HepG2 (cell line): ENCODE results near the gene FBF1. TPM values are rescaled to one million over a fixed set of nuclear protein-coding genes. Genes with fewer than 3 reads are reported as not detected.
A peak's percentile ranks its signal among the peaks of the same experiment; 100 is the strongest.

ENCODE experiments used
- ASH2L ChIP-seq: fragments of 300-600, 200-600 bp; sonication (generic); IDR thresholded peaks from 2 replicates; pipeline ENCODE4 v1.7.0; 2017; ENCODE audit warnings: low read depth, mild to moderate bottlenecking, moderate library complexity, mixed read lengths, low read length; ENCODE audit not compliant: insufficient read length
- CBX5 ChIP-seq: sonication (generic); formaldehyde crosslinking; IDR thresholded peaks from 2 replicates; pipeline ENCODE4 v1.4.0; 2020; ENCODE audit warnings: missing genetic modification reagents, borderline replicate concordance
- CCDC6 ChIP-seq: sonication (generic); formaldehyde crosslinking; IDR thresholded peaks from 2 replicates; pipeline ENCODE4 v1.8.1; 2022; ENCODE audit warnings: mild to moderate bottlenecking, missing genetic modification reagents, moderate library complexity
- CHD2 ChIP-seq: IDR thresholded peaks from 2 replicates; pipeline ENCODE4 v1.6.1; 2011; ENCODE audit warnings: low read depth, low read length, improper control_type of control experiment
- DMAP1 ChIP-seq: IDR thresholded peaks from 2 replicates; pipeline ENCODE4 v1.6.1; 2016
- E2F2 ChIP-seq: sonication (generic); formaldehyde crosslinking; IDR thresholded peaks from 2 replicates; pipeline ENCODE4 v1.4.0; 2020; ENCODE audit warnings: missing genetic modification reagents, borderline replicate concordance
- KLF12 ChIP-seq: sonication (generic); formaldehyde crosslinking; IDR thresholded peaks from 2 replicates; pipeline ENCODE4 v1.4.0; 2020; ENCODE audit warnings: missing genetic modification reagents, borderline replicate concordance
- MBD4 ChIP-seq: IDR thresholded peaks from 2 replicates; pipeline ENCODE4 v1.6.1; 2012; ENCODE audit warnings: low read length, inconsistent platforms, borderline replicate concordance
- NFE2 ChIP-seq: sonication (generic); formaldehyde crosslinking; IDR thresholded peaks from 2 replicates; pipeline ENCODE4 v1.4.0; 2020; ENCODE audit warnings: missing genetic modification reagents
- NFKBIZ ChIP-seq: IDR thresholded peaks from 2 replicates; pipeline ENCODE4 v1.6.1; 2018; ENCODE audit warnings: missing genetic modification reagents, missing compliant biosample characterization
- NR0B2 ChIP-seq: sonication (generic); formaldehyde crosslinking; IDR thresholded peaks from 2 replicates; pipeline ENCODE4 v1.4.0; 2020; ENCODE audit warnings: mild to moderate bottlenecking, missing genetic modification reagents
- RAD51 ChIP-seq: fragments of 450-650 bp; IDR thresholded peaks from 2 replicates; pipeline ENCODE4 v1.6.1; 2016; ENCODE audit warnings: borderline replicate concordance
- SIX4 ChIP-seq: sonication (generic); formaldehyde crosslinking; IDR thresholded peaks from 2 replicates; pipeline ENCODE4 v1.4.0; 2020; ENCODE audit warnings: missing genetic modification reagents
- TEAD2 ChIP-seq: sonication (generic); formaldehyde crosslinking; IDR thresholded peaks from 2 replicates; pipeline ENCODE4 v1.9.0; 2021; ENCODE audit warnings: missing genetic modification reagents
- ZBTB10 ChIP-seq: sonication (generic); formaldehyde crosslinking; IDR thresholded peaks from 2 replicates; pipeline ENCODE4 v1.4.0; 2020; ENCODE audit warnings: missing genetic modification reagents, borderline replicate concordance
- ZMYM2 ChIP-seq: sonication (generic); formaldehyde crosslinking; IDR thresholded peaks from 2 replicates; pipeline ENCODE4 v1.8.0; 2022; ENCODE audit warnings: mild to moderate bottlenecking, missing genetic modification reagents
- ZNF30 ChIP-seq: sonication (generic); formaldehyde crosslinking; IDR thresholded peaks from 2 replicates; pipeline ENCODE4 v1.5.0; 2020; ENCODE audit warnings: mild to moderate bottlenecking, missing genetic modification reagents
- ZNF605 ChIP-seq: sonication (generic); formaldehyde crosslinking; IDR thresholded peaks from 2 replicates; pipeline ENCODE4 v1.8.0; 2022; ENCODE audit warnings: mild to moderate bottlenecking, missing genetic modification reagents
- ZNF749 ChIP-seq: sonication (generic); formaldehyde crosslinking; IDR thresholded peaks from 2 replicates; pipeline ENCODE4 v1.8.0; 2022; ENCODE audit warnings: mild to moderate bottlenecking, missing genetic modification reagents, moderate library complexity, borderline replicate concordance
- ZNF766 ChIP-seq: sonication (generic); formaldehyde crosslinking; IDR thresholded peaks from 2 replicates; pipeline ENCODE4 v1.5.0; 2020; ENCODE audit warnings: missing genetic modification reagents, borderline replicate concordance
- ZNF788 ChIP-seq: sonication (generic); formaldehyde crosslinking; IDR thresholded peaks from 2 replicates; pipeline ENCODE4 v1.5.0; 2020; ENCODE audit warnings: mild to moderate bottlenecking, missing genetic modification reagents, borderline replicate concordance
- ZUFSP ChIP-seq: sonication (generic); formaldehyde crosslinking; IDR thresholded peaks from 2 replicates; pipeline ENCODE4 v1.9.0; 2021; ENCODE audit warnings: missing genetic modification reagents, mild to moderate bottlenecking, borderline replicate concordance
- polyA plus RNA-seq, 8 experiments: library from polyadenylated mRNA; depleted of rRNA in 3 of 8; stranded (reverse) in 7 of 8; unstranded in 1 of 8; fragments of >200 nt; fragmentation: Illumina TruSeq in 4 of 8; extraction: Trizol in 4 of 8; gene quantifications; 2 replicates each; pipeline versions ENCODE4 v1.2.1 to v1.2.3, GENCODE V29; 2011 to 2016; ENCODE audit warnings: low read depth in 4 of 8, missing spikeins in 1 of 8, mixed read lengths in 1 of 8; ENCODE audit not compliant: insufficient read depth in 1 of 8
- total RNA-seq, 5 experiments: library from RNA; depleted of rRNA; stranded (reverse); fragments of >200 nt; fragmentation: Illumina TruSeq; extraction: Trizol; gene quantifications; 2 replicates each; pipeline ENCODE4 v1.2.3, GENCODE V29; 2016; ENCODE audit warnings: low read depth in 1 of 5
- TF ChIP-seq, protein P1 (sequence below): sonication (generic); formaldehyde crosslinking; IDR thresholded peaks from 2 replicates; pipeline ENCODE4 v1.5.1; 2020; ENCODE audit warnings: missing genetic modification reagents, mild to moderate bottlenecking, borderline replicate concordance

Gene FBF1
- total and polyA plus RNA-seq, 2 of the 13 experiments (the other 11 are each of a cell fraction or from before 2014, with no cell fraction given): 2.4 to 8.1 TPM

DNA sequence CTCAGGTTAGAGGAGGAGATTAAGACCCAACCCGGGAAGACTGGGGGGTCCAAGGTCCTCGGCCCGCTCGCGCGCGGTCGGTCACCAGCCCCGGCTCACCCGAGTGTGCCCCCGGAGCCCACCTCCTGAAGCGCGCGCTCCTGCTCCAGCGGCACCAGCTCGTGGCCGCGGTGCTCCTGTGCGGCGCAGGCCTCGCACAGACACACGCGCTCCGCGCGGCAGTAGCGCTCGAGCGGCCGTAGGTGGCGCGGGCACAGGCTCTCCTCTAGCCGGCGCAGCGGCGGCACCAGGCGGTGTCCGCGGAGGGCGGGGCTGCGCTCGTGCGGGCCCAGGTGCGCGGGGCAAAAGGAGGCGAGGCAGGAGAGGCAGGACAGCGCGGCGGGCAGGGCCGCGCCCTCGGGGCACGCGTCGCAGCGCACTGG lies 63.1 kb downstream of the FBF1 start (continued):
- TF ChIP-seq DMAP1 (no peak; the same call in 1 of the 2 replicates), ZNF30 (CRISPR knock-in tag) (no peak), ZMYM2 (CRISPR knock-in tag) (no peak), ZNF605 (no peak), ZNF788 (CRISPR knock-in tag) (no peak), KLF12 (CRISPR knock-in tag) (peak; percentile 36; the same call in 1 of the 2 replicates), CHD2 (no peak), TEAD2 (CRISPR knock-in tag) (peak; percentile 78; the same call in 1 of the 2 replicates), NR0B2 (peak; percentile 83), ZBTB10 (CRISPR knock-in tag) (peak; percentile 83), CCDC6 (CRISPR knock-in tag) (peak; percentile 79; the same call in 1 of the 2 replicates), NFKBIZ (CRISPR knock-in tag) (no peak), NFE2 (no peak), ASH2L (no peak), E2F2 (CRISPR knock-in tag) (peak; percentile 94), RAD51 (no peak), ZNF749 (CRISPR knock-in tag) (peak; percentile 77; the same call in 1 of the 2 replicates), CBX5 (CRISPR knock-in tag) (no peak; the same call in 1 of the 2 replicates), ZUFSP (CRISPR knock-in tag) (no peak), ZNF766 (CRISPR knock-in tag) (no peak), MBD4 (no peak), SIX4 (CRISPR knock-in tag) (no peak)
- TF ChIP-seq, protein P1, sequence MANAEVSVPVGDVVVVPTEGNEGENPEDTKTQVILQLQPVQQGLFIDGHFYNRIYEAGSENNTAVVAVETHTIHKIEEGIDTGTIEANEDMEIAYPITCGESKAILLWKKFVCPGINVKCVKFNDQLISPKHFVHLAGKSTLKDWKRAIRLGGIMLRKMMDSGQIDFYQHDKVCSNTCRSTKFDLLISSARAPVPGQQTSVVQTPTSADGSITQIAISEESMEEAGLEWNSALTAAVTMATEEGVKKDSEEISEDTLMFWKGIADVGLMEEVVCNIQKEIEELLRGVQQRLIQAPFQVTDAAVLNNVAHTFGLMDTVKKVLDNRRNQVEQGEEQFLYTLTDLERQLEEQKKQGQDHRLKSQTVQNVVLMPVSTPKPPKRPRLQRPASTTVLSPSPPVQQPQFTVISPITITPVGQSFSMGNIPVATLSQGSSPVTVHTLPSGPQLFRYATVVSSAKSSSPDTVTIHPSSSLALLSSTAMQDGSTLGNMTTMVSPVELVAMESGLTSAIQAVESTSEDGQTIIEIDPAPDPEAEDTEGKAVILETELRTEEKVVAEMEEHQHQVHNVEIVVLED (CRISPR knock-in tag): no peak
